HG02610 (cell line): Measurements from ENCODE around the gene CALM3.

Experiments used
- ATAC-seq: cut with Tn5 transposase; IDR thresholded peaks from one replicate; pipeline ENCODE4 v1.9.1; 2021; ENCODE audit warnings: mild to moderate bottlenecking, moderate library complexity; ENCODE audit not compliant: unreplicated experiment

Gene CALM3

GRCh38 chr19:46599716-46600373 lies 1.3 kb upstream of the CALM3 start:
- no peak for ATAC-seq

- ATAC-seq, result peak; percentile 72
Observed at GRCh38 chr19:46600384-46601317, 479 bp upstream of the CALM3 start.

- ATAC-seq, result no peak
Observed at GRCh38 chr19:46602392-46603194, 1.5 kb downstream of the CALM3 start.

GRCh38 chr19:46603195-46603637 lies 2.1 kb downstream of the CALM3 start:
- ATAC-seq, result no peak

- no peak for ATAC-seq
Observed at GRCh38 chr19:46603752-46604231, 2.7 kb downstream of the CALM3 start.

GRCh38 chr19:46604781-46605355 lies 3.7 kb downstream of the CALM3 start:
- ATAC-seq, result no peak

GRCh38 chr19:46605356-46605821 lies 4.3 kb downstream of the CALM3 start:
- no peak for ATAC-seq

- ATAC-seq, result no peak
Observed at GRCh38 chr19:46606019-46606418, 4.9 kb downstream of the CALM3 start.

GRCh38 chr19:46606681-46607447 lies 5.7 kb downstream of the CALM3 start:
- ATAC-seq, result no peak

GRCh38 chr19:46607448-46607841 lies 6.3 kb downstream of the CALM3 start:
- no peak for ATAC-seq

- no peak for ATAC-seq
Observed at GRCh38 chr19:46608178-46608577, 7.0 kb downstream of the CALM3 start.

GRCh38 chr19:46608581-46609345 lies 7.6 kb downstream of the CALM3 start:
- no peak for ATAC-seq

- ATAC-seq, result no peak
Observed at GRCh38 chr19:46609511-46610412, 8.6 kb downstream of the CALM3 start.

GRCh38 chr19:46610413-46610775 lies 9.3 kb downstream of the CALM3 start:
- no peak for ATAC-seq

GRCh38 chr19:46610851-46611770 lies 10.0 kb downstream of the CALM3 start:
- ATAC-seq, result no peak

GRCh38 chr19:46611776-46612175 lies 10.6 kb downstream of the CALM3 start:
- ATAC-seq, result no peak

- no peak for ATAC-seq
Observed at GRCh38 chr19:46613525-46613924, 12.4 kb downstream of the CALM3 start.
